ENCODE measurements around the gene ZNF219.

Gene ZNF219

DNA sequence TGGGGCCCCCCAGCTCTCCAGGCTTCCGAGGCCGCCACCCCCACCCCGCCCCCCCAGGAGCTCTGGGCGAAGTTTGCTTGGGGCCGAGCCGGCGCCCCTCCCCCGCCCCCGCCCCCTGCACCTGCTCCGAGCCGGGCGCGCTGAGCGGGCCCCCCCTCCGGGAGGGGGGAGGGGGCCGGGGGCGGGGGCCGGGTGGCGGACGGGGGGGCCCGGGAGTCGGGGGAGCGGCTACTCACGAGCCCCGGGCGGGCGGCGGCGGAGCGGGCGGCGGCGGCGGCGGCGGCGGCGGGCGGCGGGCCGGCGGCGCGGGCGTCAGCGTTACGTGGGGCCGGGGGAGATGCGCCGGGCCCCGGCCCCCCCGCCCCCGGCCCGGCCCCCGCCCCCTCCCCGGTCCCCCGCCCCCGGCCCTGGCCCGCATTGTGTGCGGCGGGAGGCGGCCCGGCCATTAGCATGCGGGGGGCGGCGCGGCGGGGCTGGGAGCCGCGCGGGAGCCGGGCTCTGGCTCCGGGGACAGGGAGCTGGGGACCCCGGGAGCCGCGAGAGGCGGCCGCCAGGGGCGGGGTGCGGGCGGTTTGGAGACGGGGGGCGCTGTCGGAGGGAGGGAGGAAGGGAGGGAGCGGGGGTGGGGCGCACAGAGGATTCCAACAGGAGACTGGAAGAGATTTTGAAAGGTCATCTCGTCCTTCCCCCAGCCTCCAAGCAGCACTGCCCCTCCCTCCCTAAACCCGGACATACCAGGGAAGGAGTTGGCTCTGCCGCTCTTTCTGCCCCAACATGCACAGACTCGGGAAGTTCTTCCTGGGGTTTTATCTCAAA is at the start of gene ZNF219:
TSS of gene ZNF219 (minus strand) at position 580 of the 816 bp plus-strand sequence. CDS start 5,064 bp downstream, outside the sequence.
- peak; percentile 33 for DNase-seq (ENCODE audit: low read depth)

GRCh38 chr14:21145437-21145836 is 47.0 kb upstream of the ZNF219 start:
- DNase-seq (ENCODE audit: low read depth): no peak

DNA sequence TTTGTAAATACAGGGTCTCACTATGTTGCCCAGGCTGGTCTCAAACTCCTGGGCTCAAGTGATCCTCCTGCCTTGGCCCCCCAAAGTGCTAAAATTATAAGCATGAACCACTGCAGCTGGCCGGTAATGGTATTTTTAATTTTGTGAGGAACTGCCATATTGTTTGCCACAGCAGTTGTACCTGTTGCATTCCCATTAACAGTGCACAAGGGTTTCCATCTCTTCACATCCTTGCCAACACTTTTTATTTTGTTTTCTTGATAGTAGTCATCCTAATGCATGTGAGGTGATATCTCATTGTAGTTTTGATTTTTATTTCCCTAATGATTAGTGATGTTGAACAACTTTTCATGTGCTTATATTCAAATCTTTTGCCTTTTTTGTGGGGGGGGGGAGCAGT is 43.9 kb upstream of the ZNF219 start:
- DNase-seq (ENCODE audit: low read depth): no peak

- no peak for DNase-seq (ENCODE audit: low read depth)
These were observed 37.6 kb upstream of the ZNF219 start for GRCh38 chr14:21136024-21136423.

- no peak for DNase-seq (ENCODE audit: low read depth)
These were observed 35.4 kb upstream of the ZNF219 start for GRCh38 chr14:21133901-21134300.

GRCh38 chr14:21123429-21123828 is 25.0 kb upstream of the ZNF219 start:
- DNase-seq (ENCODE audit: low read depth): no peak

GRCh38 chr14:21121122-21121521 is 22.7 kb upstream of the ZNF219 start:
- DNase-seq (ENCODE audit: low read depth): no peak

DNA sequence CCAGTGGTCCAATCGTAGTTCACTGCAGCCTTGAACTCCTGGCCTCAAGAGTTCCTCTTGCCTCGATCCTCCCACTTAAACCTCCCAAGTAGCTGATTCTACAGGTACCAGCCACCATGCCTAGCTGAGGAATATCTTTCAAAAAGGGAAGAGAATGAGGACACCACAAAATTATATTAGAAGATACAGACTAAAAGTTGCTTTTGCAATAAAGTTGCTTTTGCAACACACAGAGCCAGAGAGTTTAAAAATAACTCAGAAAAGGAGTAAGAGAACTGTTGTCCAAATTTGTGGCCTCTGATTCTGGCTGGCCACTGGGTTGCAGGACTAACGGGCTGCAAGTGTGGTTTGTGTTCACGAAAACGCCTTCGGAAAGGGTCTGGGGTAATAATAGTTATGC is 22.2 kb upstream of the ZNF219 start:
- DNase-seq (ENCODE audit: low read depth): no peak

- no peak for DNase-seq (ENCODE audit: low read depth)
These were observed 20.5 kb upstream of the ZNF219 start for GRCh38 chr14:21118933-21119332.

DNA sequence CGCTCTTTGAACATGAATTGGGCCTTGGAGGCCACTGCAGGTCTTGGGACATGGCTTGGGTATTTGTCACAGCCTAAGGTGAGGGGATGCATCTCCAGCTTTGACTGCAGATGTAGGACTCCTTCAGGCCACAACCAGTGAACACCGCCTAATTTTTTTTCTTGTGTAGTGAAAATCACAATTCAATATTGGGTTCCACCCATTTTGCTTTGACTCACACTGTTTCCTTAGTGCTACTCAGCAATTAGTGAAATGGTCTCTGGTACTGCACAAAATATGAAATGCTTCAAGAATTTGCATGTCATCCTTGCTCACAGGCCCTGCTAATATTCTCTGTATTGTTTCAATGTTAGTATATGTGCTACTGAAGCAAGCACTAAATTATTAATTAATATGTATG is 14.9 kb upstream of the ZNF219 start:
- DNase-seq (ENCODE audit: low read depth): no peak

DNA sequence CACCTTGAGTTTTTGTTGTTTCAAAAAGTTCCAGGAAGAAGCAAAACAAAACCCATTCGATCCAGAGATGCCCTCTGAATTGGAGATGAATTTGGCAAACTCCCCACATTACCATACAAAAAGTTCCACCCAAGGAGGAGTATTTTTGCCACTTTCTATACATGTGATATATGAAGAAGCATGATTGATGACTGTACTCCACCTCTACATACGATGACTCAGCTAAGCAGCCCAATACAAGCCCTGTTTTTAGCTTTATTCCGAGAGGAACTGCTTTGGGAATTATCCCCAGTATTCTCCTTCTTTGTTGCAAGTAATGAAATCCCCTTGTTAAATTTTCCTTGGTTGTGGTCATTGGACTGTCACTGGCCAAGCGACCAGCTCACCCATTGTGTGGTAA is 13.8 kb upstream of the ZNF219 start:
- DNase-seq (ENCODE audit: low read depth): no peak

- no peak for DNase-seq (ENCODE audit: low read depth)
These were observed 11.1 kb upstream of the ZNF219 start for GRCh38 chr14:21109377-21110138.

DNA sequence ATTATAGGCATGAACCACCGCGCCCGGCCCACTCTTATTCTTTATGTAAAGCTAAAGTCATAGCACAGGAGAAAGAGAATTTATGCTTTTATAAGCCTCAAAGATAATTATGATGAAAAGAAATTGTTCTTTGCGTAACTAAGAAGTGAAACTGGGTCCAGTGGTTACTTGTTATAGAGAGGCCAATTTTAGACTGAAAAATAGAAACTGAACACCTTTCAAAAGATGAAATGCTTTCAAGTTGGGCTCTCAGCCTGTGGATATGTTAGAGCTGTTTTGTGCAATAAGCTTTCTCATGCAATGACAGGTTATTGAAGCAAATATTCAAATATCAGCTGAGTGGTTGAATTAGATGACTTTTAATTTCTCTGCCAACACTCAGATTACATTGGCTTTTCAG is 10.3 kb upstream of the ZNF219 start:
- DNase-seq (ENCODE audit: low read depth): no peak

DNA sequence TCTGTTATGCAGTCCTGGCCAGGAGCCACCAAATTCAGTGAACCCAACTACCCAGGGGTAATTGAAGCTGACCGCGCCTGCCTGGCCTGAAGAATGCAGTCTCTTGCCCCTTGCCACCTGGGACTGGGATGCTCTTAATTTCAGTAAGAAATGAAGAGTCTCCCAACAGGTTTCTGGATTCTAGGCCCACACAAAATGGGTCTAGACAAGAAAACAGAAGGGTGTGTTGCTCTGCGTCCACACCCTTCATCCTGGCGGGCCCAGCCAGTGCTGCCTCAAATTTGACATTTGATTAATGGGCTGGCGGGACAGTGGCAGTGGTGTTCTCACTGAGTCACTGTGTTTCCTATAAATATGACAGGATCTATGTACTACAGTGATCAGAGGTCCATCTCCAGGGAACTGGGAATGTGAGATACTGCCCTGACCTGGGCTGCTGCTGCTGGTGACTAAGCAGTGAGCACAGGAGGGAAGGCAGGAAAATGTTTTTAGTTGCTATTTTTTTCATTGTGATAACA is 8.9 kb upstream of the ZNF219 start:
- no peak for DNase-seq (ENCODE audit: low read depth)

DNA sequence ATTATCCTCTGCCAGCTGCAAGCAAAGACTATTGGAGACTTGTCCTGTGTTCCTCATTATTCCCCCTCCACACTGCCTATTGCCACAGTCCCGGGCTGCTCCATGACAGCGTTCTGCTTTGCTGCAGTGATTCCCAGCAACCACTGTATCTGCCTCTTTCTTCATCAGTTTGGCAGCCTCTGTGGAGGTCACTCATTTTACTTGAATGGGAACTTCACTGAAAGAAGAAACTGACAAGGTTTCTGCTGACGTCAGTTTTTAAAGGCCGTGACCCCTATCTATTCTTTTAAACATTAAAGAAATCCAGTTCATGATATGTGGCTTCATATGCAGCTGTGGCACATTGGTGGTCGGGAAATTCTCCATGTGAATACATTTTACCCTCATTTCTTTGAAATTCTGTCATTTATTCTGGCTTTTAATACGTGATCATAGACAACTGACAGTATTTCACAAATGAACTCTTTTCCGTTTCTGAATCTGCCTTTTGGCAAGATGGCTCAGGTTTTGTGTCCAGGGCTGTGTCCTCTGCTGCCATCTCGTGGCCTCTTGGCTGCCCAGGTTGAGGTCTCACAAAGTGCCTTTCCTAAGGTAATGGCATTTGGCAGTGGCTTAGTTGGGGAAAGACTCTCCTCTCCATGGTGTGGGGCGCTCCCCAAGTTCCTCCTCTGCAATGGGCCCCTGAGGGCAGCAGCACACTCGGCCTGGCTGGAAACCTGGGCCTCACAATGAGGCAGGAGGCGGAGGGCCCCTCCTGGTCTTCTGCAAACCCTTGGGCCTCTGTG is 8.2 kb upstream of the ZNF219 start:
- peak; percentile 60 for DNase-seq (ENCODE audit: low read depth)

GRCh38 chr14:21106176-21106497 is 7.7 kb upstream of the ZNF219 start:
- DNase-seq (ENCODE audit: low read depth): no peak

DNA sequence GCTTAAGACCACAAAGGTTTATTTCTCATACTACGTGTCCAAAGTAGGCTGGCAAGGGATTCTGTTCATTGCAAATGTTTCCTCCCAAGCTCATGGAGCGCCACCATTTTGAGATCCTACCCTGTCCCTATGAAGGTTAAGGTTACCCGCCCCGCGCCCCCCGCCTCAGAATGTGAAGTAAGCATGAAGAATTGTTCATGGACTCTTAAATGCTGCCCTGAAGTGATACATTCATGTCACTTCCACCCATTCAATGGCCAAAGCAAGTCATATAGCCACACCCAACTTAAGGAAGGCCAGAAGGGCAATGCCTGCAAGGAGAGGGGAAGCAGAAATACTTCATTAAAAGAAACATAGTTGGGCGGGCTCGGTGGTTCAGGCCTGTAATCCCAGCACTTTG is 6.6 kb upstream of the ZNF219 start:
- DNase-seq (ENCODE audit: low read depth): no peak

DNA sequence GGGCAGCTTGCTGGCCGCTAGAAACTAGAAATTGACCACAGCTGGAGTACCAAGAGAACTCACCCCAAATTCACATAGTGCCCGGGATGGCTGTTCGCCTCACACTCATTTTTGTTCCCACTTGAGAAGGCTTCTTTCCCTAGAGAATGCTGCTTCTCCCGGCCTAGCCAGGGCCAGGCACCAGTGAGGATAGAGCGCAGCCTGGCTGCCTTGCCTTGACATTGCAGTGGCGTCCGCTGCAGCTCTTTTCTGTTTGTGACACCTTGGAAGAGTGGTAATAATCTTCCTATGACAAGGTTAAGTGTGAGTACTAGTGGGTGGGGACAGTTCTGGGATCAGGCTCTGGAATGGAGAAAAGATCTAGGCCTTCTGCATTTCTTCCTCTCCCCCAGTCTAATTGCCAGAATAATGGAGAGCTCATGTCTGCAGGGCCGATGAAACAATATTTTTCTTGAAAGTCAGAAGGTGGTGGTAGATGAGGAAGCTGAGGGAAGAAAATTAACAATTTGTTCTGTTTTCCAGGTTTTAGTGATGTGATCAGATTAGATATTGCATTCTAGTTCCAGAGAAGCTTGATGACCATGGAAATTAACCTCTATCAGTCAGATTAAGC is 6.1 kb upstream of the ZNF219 start:
- DNase-seq (ENCODE audit: low read depth): peak; percentile 53

DNA sequence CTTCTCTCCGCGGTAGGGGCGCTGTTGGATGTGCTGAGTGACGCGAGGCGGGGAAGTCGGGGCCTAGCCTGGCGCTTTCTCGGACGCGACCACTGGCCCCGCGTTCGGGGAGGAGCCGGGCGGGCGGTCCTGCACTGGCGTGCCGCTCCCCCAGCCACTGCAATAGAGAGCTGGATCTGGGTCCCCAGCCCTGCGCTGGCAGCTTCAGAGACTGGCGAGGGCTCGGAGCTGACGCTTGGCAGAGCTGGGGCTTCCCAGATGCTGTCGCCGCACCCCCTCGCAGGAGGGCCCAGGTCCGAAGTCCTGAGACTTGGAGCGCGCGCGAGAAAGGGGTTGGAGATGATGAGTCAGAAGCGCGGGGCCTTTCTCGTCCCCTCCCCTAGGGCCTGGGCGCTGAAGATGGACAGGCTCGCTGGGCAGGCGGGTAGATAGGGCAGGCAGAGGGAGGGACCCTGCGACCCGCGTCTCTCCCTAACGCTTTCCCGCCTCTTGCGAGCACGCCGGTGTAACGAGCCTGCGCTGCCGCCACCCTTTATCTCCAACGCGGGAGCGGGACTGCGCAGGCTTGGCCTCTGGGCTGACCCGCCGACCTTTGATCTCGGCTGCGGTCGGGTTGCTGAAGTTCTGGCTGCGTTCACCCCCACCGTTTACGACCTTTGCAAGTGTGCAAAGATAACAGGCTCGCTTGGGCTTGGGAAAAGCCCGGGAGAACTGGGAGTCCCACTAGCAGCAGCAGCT is 5.4 kb upstream of the ZNF219 start:
- DNase-seq (ENCODE audit: low read depth): peak; percentile 89

DNA sequence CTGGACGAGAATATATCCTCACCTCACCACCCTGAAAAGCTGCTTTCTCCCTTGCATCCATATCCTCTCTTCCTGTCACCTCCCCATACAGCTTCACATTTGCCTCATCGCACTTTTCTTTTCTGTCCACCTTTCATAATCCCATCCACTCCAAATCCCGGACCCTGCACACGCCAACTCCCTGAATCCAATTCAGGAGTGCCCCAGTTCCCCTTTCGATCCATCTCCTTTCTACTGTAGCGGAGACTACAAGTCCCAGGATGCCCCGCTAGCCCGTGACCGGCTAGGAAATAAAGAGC is 4.9 kb upstream of the ZNF219 start:
- DNase-seq (ENCODE audit: low read depth): no peak

GRCh38 chr14:21102521-21103410 is 4.3 kb upstream of the ZNF219 start:
- DNase-seq (ENCODE audit: low read depth): no peak

Data from activated T-helper 9 cell treated with anti-CD3 and anti-CD28 coated beads, Interleukin-2, amount 50 U/mL, for 16 hours (primary cell).